Daoy (cell line): Measurements from ENCODE around the gene PTPRG. TPM values are rescaled to one million over a fixed set of nuclear protein-coding genes. Genes with fewer than 3 reads are reported as not detected.

Experiments
- DNase-seq: peaks from one replicate; pipeline ENCODE4 v3.0.0-alpha.2; 2015; ENCODE audit warnings: low read depth
- total RNA-seq: library from RNA; depleted of rRNA; stranded (reverse); fragments of >200 nt; shearing (Covaris generic); gene quantifications from 2 replicates; pipeline ENCODE4 v1.2.3, GENCODE V29; 2014

PTPRG gene
- total RNA-seq, 1 experiment from 2014 or later = 9.1 TPM

DNA sequence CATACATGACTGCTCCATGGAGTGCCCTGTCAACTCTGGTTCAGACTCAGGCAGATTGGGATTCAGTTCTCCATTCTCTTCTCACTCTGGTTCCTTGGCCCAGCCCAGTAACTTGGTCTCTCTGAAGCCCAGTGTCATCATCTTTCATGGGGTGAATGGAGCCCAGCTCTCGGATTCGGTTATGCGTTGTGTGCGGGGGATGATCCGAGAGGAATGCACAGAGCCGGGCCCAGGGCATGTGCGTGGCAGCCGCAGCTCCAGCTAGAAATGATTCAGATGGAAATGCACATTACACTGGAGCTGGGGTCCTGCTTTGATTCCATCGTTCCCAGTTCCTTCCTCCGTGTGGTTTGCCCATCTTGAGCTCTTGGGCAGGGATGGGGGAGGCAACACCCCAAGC lies 622.6 kb downstream of the PTPRG start:
- DNase-seq = no peak

DNA sequence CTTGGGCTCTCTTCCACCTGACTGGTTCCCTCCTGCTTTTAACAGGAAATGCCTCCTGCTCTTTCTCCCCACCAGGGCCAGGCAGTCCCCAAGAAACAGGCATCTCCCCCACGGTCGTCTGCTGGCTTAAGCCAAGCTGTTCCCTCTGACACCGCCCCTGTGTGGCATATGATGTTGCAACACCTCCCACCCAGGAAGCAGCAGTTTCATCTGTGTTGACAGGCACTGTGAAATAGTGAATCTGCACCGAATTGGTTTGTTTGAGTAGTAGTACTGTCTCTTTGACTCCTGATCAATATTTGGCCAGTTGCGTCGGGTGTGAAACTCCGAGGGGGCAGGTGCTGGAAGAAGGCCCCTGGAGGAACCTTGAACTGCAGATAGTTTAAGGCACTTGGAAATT lies 623.2 kb downstream of the PTPRG start:
- peak; percentile 12 for DNase-seq

DNA sequence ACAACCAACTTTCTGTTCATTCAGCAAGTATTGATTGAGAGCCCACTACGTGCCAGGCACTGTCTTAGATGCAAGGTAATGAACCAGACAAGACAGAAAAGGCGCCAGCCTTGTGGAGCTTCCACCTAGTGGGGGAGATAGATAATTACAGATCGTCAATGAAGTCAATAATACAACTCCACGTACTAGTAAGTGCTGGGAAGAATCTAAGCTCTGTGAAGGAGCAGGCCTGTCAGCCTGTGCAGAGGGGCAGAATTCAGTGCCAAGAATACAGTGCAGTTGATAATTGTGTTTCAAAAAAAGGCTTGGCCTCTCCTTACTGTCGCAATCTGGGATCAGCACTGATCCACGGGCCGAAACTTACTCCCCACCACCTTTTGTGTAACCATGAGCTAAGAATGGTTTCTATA lies 625.7 kb downstream of the PTPRG start:
- DNase-seq = no peak

DNA sequence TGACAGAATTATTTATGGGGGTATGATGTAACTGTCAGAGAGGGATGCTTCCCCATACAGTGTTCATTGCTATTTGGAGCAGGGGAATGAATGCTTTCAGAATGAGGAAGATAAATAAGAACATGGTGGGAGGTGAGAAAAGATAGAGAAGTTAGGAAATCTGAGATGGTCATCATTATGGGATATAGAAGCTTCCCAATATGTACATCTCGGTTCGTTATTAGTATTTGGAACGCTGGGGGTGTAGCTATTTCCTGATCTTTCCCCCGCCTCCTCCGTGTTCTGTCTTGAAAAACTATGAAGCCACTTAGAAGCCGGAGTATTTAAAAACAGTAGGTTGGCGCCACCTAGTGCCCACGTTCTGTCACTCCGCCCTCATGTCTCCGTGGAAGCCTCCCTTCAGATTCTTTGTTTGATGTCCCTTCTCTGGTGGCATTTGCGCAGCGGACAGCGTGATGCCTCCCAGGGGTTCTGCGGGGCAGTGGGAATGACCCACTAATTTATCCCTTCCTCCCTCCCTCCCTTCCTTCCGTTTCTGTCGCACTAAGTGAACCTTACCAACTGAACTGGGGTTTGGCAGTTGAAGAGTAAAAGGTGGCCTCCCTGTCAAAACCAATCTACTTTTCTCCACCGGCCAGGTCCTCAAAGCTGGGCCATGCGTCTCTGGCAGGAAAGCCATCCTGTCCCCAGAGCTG lies 627.5 kb downstream of the PTPRG start:
- peak; percentile 55 for DNase-seq

DNA sequence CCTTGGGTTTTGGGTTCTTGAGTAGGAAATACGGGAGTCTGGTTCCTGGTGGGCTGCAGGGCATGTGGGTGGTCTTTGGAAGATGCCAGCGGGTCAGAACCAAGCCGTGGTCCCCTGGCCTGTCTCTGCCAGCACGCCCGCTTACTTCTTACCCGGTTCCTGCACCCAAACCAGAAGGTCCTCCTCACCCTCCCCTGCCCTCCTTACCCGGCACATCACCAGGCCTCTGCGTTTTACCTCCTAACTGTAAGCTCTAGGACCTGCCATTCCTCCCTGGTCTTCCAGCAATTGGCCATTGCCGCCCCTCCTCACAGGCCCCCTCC lies 628.0 kb downstream of the PTPRG start:
- no peak for DNase-seq

DNA sequence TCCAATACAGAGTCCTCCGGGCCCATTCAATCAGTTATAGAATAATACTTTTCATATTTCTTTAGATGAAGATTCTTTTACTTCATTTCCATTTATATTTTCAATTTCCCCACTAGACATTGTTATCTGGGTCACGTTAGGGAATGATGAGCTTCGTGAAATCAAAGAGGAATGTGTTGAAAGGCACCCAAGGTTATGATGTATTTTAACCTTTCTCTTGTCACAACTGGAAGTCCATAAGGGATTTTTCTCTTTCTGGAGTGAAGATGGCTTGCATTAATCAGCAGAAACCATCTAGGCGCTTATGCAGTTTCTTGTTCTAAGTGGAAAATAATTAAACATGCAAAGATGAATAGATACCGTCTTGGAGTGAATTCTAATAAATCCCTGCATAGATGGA lies 631.5 kb downstream of the PTPRG start:
- DNase-seq = no peak

DNA sequence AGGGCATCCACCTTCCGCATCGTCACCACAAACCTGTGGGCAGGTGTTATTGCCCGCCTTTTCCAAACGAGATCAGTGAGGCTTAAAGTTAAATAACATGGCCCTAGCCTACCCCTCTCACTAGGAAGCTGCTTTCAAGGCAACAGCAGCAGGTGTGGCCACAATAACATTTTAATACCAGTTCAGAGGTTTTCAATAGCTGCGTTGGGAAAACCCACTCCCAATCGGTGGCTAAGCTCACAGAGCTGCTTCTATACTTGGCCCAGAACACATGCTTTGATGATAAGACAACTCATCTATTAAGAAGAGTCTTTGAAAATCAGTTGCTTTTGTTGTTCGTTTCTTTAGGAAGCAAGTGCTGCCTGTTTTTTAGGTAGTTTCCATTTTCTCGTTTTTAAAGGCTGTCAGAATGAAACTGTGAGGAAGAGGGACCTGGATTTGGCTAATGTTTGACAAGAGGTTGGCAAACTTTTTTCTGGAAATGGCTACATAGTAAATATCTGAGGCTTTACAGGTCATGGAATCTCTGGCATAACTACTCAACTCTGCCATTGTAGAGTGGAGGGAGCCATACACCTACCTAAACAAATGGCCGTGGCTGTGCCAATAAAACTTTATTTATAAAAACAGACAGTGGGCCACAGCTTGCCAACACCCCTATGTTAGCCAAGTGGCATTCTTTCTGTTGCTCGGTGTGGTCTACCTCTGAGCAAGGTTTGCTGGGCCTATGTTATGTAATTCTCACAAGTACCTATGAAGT lies 632.4 kb downstream of the PTPRG start:
- DNase-seq = no peak

DNA sequence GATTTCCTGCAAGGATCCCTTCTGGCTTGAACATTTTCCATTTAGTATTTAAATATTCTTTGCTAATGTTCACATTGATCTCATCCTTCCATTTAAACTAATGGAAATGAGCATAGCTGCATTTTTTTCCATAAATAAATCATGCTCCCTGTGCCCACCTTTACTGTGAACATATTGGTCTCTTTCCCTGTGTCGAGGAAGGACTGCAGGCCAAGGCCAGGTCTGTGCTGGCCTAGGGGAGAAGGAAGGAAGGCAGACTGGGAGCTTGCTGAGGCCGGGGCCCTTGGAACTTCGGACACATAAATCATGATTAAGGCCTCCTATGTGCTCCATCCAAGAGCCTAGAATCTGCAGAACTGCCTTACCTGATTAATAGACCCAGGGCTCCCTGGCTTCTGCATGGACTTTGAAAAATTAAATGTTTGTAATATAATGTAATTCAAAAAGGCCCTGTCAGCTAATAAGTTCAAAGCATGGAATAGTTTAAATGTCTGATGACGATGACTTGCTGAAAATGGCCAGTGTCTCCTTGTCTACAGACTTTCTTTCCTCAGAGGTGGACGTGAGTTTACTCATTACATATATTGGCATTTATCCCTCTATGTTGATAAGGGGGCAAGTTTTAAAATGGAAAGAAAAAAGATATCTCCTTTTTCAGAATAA lies 636.1 kb downstream of the PTPRG start:
- no peak for DNase-seq

DNA sequence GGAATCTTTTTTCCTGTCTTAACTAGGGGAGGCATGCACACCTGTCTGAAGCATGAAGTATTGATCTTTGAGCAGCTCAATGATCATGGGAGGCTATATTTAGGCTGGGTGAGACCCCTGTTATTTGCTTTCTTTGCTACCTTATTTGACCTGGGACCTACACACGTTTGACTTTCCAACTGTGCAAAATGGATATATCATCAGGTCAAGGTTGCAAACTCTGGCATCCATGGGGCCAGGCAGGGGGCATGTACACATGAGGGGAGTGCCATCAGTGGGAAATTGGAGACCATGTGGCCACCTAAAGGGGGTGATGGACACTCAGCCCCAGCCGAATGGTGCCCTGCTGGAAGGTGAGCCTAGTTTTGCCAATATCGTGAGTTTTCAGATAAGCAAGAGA lies 637.8 kb downstream of the PTPRG start:
- DNase-seq = no peak

DNA sequence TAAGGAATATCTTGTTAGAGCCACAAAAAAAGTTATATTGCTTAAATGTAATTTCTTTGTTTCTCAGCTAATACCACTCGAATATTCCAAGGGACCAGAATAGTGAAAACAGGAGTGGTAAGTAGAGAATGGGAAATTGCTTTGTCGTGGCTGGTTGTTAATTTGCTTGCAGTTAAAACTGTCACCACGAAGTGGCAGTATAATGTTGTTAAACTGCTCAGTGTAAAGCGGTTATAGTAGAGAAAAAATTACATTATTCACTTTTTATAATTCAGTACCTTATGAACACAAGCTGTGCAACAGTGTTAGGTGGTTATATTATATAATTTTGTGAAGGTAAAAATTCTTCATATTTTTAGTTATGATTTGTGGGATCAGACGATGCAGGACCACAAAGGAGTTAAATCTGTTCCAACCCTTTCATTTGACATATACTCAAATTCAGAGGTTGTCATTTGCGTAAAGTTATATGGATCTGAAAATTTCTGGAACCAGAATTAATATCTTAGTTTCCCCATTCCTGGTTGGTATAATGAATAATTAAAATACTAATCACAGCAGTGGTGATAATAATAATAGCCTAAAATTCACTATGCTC lies 640.2 kb downstream of the PTPRG start:
- DNase-seq = peak; percentile 13

DNA sequence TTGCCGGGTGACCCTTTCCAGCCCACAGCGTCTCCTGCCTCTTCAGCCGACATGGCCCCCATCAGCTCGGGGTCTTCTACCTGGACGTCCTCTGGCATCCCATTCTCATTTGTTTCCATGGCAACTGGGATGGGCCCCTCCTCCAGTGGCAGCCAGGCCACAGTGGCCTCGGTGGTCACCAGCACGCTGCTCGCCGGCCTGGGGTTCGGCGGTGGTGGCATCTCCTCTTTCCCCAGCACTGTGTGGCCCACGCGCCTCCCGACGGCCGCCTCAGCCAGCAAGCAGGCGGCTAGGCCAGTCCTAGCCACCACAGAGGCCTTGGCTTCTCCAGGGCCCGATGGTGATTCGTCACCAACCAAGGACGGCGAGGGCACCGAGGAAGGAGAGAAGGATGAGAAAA lies 641.8 kb downstream of the PTPRG start:
- no peak for DNase-seq

DNA sequence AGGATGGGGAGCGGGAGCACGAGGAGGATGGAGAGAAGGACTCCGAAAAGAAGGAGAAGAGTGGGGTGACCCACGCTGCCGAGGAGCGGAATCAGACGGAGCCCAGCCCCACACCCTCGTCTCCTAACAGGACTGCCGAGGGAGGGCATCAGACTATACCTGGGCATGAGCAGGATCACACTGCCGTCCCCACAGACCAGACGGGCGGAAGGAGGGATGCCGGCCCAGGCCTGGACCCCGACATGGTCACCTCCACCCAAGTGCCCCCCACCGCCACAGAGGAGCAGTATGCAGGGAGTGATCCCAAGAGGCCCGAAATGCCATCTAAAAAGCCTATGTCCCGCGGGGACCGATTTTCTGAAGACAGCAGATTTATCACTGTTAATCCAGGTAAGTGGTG lies 642.2 kb downstream of the PTPRG start:
- DNase-seq = no peak

DNA sequence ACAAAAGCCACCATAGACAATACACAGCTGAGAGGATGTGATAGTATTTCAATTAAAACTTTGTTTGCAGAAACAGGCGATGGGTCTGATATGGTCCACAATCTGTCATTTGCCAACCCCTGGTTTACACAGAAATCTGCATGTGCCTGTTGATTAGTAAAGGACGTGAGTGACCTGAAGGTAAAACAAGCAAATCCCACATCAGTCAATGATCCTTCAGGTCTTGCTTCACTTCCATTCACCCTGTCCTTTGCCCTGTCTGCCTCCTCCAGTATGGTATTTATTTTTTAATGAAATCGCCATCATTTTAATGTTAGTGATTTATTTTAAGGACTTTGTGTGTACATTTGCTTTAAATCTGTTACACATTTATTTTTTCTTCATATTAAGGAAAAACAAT lies 645.8 kb downstream of the PTPRG start:
- DNase-seq = no peak

DNA sequence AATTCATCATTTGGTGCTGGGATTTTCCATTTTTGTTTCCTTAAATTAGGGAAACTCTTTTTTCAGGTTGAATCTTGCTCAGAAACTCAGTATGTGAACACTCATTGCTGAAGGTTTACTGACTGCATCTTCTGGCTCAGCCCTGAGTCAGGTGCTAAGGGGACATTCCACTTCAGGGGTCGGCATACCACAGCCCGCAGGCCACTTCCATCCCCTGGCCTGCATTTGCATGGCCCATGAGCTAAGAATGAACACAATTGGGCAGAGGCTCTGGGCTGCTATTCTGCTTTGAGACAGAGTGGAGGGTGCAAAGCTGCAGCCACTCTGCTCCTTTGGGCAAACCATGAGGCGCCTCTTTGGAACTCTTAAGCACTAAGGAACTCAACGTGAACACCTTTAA lies 647.0 kb downstream of the PTPRG start:
- no peak for DNase-seq

DNA sequence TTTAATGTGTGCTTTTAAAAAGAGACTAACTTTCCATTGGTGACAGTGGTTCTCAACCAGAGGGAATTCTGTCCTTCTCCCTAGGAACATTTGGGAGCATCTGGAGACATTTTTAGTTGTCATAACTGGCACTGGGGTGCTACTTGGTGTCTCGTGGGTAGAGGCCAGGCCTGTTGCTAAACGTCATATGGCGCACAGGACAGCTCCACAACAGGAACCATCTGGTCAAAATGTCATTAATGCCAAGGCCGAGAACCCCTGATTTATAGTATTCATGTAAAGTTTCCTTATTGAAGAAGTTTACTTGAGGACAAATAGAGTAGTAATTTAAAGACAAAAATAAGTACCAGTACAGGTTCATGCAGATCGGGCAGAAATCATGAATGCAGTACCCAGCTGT lies 647.7 kb downstream of the PTPRG start:
- no peak for DNase-seq

DNA sequence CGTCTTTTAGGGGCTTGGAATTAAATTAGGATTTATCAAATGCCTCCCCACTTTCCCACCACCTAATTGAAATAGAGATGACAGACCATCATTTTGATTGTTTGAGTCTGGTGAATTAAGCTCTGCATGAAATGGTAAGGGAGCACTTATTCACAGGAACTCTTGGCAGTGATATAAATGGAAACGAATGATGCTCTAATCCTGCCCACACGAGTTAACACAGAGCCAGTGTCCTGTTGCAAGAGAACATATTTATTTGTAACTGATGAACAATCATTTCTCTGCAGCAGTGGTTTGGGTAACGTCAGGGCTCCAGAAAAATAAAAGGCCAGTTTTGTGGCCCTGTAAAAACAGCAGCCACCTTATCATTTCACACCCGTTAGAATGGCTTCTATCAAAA lies 648.6 kb downstream of the PTPRG start:
- DNase-seq = no peak

DNA sequence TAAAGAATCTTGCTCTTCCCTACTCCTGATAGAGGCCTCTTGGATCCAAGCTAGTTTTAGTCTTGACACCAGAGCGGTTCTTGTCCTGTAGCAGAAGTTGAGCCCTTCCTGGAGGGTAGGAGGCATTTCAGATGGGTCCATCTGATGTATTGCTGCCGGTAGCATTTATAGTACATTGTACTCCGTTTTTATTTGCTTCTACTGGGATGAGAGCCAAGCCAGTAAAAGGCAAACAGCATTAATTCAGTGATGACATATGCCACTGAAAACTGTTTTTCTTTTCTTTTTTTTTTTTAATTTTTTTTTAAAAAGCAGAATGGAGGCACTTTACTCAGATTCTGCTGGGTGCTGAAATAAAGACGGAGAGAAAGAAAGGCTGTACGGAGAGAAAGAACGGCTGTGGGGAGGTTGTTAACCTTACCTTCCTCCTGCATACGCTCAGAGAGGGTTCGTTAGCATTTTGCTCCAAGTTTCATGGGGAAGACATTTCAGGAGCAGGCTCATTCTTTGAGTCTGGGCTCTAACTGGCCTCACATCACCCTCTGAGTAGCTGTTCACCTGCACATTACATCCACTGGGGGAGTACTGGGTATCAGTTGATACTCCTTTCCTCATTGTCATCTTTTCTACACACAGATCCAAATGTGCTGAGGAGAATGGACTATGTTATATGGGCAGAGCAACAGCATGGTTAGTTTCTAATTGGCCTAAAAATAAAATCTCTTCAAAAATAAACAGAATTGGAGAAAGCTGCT lies 650.5 kb downstream of the PTPRG start:
- DNase-seq = no peak

DNA sequence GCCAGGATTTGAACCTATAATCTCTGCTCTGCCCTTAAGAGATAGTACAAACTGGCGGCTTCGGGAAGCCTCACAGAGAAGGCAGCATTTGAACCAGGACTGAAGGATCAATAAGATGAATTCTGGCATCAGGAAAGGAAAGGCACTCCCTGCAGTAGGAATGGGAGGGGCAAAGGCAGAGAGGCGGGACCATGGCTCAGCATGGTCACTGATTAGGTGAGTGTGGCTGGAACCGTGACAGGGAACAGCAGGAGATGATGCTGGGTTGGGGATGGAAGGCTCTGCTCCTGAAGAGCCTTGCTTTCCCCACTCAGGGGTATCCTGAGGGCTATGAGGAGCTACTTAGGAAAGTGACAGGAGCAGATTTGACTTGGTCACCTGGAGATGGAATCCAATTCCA lies 653.5 kb downstream of the PTPRG start:
- no peak for DNase-seq

DNA sequence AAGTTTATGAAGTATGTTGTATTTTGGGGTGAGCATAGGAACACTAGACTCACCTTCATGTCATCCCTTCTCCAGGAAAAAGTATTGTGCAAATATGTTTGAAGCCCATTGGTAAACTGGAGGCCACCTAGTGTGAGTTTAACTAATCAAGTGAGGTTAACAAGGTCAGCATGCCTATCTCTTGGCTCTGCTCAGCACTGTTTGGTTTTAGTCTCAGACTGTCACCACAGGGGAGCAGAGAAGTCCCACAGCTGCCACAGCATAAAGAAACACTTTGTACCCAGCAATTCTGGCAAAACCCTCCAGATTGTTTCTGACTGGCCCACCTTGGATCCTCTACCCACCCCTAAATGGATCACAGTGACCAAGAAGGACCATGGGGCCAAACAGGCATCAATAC lies 659.2 kb downstream of the PTPRG start:
- DNase-seq = no peak

DNA sequence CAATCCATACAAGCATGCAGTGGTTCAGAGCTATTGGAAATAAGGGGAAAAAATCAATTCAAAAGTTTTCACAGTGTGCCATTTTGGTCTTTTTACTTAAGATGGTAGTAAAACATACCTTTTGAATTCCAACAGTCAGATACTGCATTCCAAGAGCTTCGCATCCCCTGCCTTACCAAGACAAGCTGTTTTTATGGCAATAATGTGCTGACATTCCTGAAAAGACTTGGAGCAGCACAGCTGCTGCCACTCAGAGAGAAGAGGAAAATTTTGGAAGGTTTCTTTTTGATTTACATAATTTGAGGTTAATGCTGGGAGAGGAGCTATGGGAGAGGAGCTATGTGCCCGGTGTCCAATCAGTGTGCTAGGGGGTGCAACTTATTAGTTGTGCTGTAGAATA lies 663.7 kb downstream of the PTPRG start:
- DNase-seq = no peak

DNA sequence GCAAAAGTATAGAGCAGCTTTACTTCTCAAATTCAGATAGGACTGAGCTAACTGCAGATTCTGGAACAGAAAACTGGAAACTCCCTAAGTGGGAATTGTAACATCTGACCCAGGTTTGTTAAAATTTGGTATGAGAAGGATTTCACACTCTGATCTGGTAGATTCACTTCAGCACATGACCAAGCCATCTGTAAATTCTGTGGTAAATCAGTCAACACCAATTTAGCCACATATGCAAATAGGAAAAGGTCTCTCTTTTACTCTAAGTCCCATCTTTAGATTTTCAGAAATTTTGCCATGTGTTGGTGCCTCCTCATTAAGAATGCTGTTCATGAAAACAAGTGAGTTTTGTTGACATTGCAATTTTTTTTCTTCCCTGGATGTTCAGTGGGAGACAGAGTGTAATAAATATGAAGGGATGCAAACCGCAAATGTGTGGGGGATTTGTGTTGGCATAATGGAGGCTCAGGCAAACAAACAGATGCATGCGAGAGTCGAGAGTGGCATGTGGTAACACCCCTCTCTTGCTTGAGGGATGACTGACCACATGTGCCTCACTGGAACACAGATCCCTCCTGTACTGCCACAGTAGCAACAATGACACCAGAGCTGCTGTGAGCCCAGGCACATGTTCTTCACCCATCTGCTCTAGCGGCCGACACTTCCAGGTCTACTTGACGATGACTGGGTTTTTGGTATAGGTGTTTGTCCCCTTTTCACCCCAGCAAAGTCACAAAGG lies 665.4 kb downstream of the PTPRG start:
- no peak for DNase-seq
